Measurements from ENCODE around the gene ASPM. TPM values are rescaled to one million over a fixed set of nuclear protein-coding genes. Genes with fewer than 3 reads are reported as not detected.

ASPM gene
- total and polyA plus RNA-seq, 9 of the 15 experiments (the other 6 are each of a cell fraction or from before 2014, with no cell fraction given), result 22.7 to 84.4 (median 46.4) TPM

- Histone ChIP-seq H3K4me2 (ENCODE audit: insufficient read depth, low read length) (no peak overlapping the region), H3K79me2 (ENCODE audit: control insufficient read depth, insufficient read depth, low read length) (no peaks in the 10 kb centered on the region), H3K27me3 (ENCODE audit: control insufficient read depth in 2 of 2, insufficient read depth in 2 of 2, low read length in 2 of 2) (no peaks in the 10 kb centered on the region), H3K27ac (ENCODE audit: extremely low read depth, low read depth, low read length) (no peak overlapping the region), H2AFZ (ENCODE audit: low read depth, low read length) (no peak overlapping the region), H4K20me1 (replicated peaks; ENCODE audit: control insufficient read depth, insufficient read depth, low read length) (no peaks in the 10 kb centered on the region), H3K4me3 (no peak overlapping the region), H3K9me1 (ENCODE audit: control insufficient read depth, insufficient read depth, low read length) (no peaks in the 10 kb centered on the region), H3K4me1 (replicated peaks in 1 of 2; ENCODE audit: control insufficient read depth in 2 of 2, insufficient read depth in 2 of 2, low read length in 2 of 2) (peaks cover 0 to 3% of the 10 kb centered on the region in 2 experiments; a peak in 1 of 5 replicates), H3K36me3 (ENCODE audit: control insufficient read depth, insufficient read depth, low read length) (peaks cover 67% of the 10 kb centered on the region; the same call in 2 of the 3 replicates), H3K9ac (ENCODE audit: insufficient read depth in 1 of 2, low read depth in 2 of 2, low read length in 2 of 2) (no peak overlapping the region), H3K9me3 (replicated peaks; ENCODE audit: control insufficient read depth, insufficient read depth, low read depth, low read length) (no peaks in the 10 kb centered on the region)
- ATAC-seq (no peak), DNase-seq (ENCODE audit: extremely low read depth in 1 of 4, low spot score in 3 of 4) (no peak), FAIRE-seq (no peak)
- 59% methylated on average over 5 of the region's 5 CpGs for WGBS (ENCODE audit: insufficient coverage, low coverage, missing lambda C conversion rate)
- intact Hi-C loops (cut with micrococcal nuclease), result loop anchor here (10.0 kb wide), 1 partner anchor 1029 kb away; no protein-coding TSS in a partner anchor
- CTCF ChIA-PET (ENCODE audit: low intra/inter-chr PET ratio), result no interaction called here
- in situ Hi-C loops (cut with MboI), result no loop called here
- POLR2A ChIA-PET, result no interaction called here
- TF ChIP-seq NUFIP1 (IDR thresholded peaks at IDR 0.05; ENCODE audit: partially characterized antibody) (no peak), SAFB2 (IDR thresholded peaks at IDR 0.05; ENCODE audit: borderline replicate concordance, low read depth, low read length, severe bottlenecking) (no peak), BMI1 (IDR thresholded peaks at IDR 0.05; ENCODE audit: low read length) (no peak), FOXJ2 (tag; IDR thresholded peaks at IDR 0.05) (no peak), ETV5 (CRISPR knock-in tag; IDR thresholded peaks at IDR 0.05; ENCODE audit: low read depth) (no peak), TCF3 (CRISPR knock-in tag; IDR thresholded peaks at IDR 0.05) (no peak)
- TF ChIP-seq, protein P1, sequence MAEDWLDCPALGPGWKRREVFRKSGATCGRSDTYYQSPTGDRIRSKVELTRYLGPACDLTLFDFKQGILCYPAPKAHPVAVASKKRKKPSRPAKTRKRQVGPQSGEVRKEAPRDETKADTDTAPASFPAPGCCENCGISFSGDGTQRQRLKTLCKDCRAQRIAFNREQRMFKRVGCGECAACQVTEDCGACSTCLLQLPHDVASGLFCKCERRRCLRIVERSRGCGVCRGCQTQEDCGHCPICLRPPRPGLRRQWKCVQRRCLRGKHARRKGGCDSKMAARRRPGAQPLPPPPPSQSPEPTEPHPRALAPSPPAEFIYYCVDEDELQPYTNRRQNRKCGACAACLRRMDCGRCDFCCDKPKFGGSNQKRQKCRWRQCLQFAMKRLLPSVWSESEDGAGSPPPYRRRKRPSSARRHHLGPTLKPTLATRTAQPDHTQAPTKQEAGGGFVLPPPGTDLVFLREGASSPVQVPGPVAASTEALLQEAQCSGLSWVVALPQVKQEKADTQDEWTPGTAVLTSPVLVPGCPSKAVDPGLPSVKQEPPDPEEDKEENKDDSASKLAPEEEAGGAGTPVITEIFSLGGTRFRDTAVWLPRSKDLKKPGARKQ (CRISPR knock-in tag; IDR thresholded peaks at IDR 0.05), result no peak
- BruUV-seq (replicated peaks), result no TSS peak
These were observed 27.4 kb upstream of the ASPM start for GRCh38 chr1:197173571-197174507.
